B cell (primary cell): ENCODE data around the gene WDR4. TPM values are rescaled to one million over a fixed set of nuclear protein-coding genes. Genes with fewer than 3 reads are reported as not detected.

ENCODE experiments used
- ATAC-seq: fragments of 200-7000 bp; cut with Tn5 transposase; one replicate; pipeline ENCODE4 v1.10.0; 2021; ENCODE audit warnings: low read depth, mild to moderate bottlenecking, moderate number of reproducible peaks, moderate library complexity
- CTCF ChIA-PET: fragments of 350-600 bp; sonication (Branson Sonifier 250); formaldehyde crosslinking; loops from one replicate; lab custom pipeline; 2021; ENCODE audit warnings: antibody characterized with exemption, inconsistent platforms; lab: Charles Lee
- POLR2A ChIA-PET: fragments of 350-600 bp; sonication (Branson Sonifier 250); formaldehyde crosslinking; loops from one replicate; lab custom pipeline; 2021; ENCODE audit warnings: antibody characterized with exemption; lab: Charles Lee
- DNase-seq: peaks from one replicate; pipeline ENCODE4 v3.0.0; 2013
- H2AFZ ChIP-seq: 2 replicates; pipeline ENCODE4 v1.6.1; 2012; ENCODE audit warnings: mild to moderate bottlenecking, low read depth, low read length; ENCODE audit not compliant: insufficient read depth, poor library complexity, severe bottlenecking
- H3K27ac ChIP-seq, 2 donors: 1 replicate in 1 of 2; 2 replicates in 1 of 2; pipeline ENCODE4 v1.5.1; 2012 to 2013; ENCODE audit warnings: low read length in 2 of 2, mild to moderate bottlenecking in 2 of 2, moderate library complexity in 1 of 2
- H3K27me3 ChIP-seq, 4 experiments: fragments of 200-600 bp in 1 of 4; sonication (generic) in 1 of 4; replicated peaks in 1 of 4; 1 replicate in 2 of 4; 2 replicates in 2 of 4; pipeline versions ENCODE4 v1.6.1 to v1.7.0; 2013 to 2016; ENCODE audit warnings: low read length in 3 of 4, mild to moderate bottlenecking in 2 of 4, mixed read lengths in 1 of 4, moderate library complexity in 1 of 4; ENCODE audit not compliant: insufficient read depth in 4 of 4, control insufficient read depth in 3 of 4; ENCODE audit errors: control extremely low read depth in 1 of 4
- H3K36me3 ChIP-seq, 2 experiments: replicated peaks in 1 of 2; 1 replicate in 1 of 2; 2 replicates in 1 of 2; pipeline versions ENCODE4 v1.6.1 to v1.7.1; 2013; ENCODE audit warnings: low read length in 1 of 2; ENCODE audit not compliant: insufficient read depth in 2 of 2, control insufficient read depth in 1 of 2; ENCODE audit errors: control extremely low read depth in 1 of 2, extremely low read depth in 1 of 2
- H3K4me1 ChIP-seq, 2 donors: fragments of 200-600 bp in 1 of 2; sonication (generic) in 1 of 2; 1 replicate in 1 of 2; 2 replicates in 1 of 2; pipeline versions ENCODE4 v1.5.1 to v1.6.1; 2013 to 2017; ENCODE audit warnings: low read length in 2 of 2; ENCODE audit not compliant: control insufficient read depth in 2 of 2, insufficient read depth in 2 of 2
- H3K4me2 ChIP-seq: replicated peaks from 2 replicates; pipeline ENCODE3; 2012; ENCODE audit warnings: mild to moderate bottlenecking, low read depth, low read length; ENCODE audit not compliant: poor library complexity, severe bottlenecking
- H3K4me3 ChIP-seq, 5 experiments: fragments of 200-600 bp in 1 of 5; sonication (generic) in 1 of 5; 1 replicate in 3 of 5; 2 replicates in 2 of 5; pipeline versions ENCODE4 v1.5.1 to v1.7.0; 2011 to 2016; ENCODE audit warnings: low read length in 4 of 5, mild to moderate bottlenecking in 4 of 5, low read depth in 2 of 5, control low read depth in 1 of 5, moderate library complexity in 1 of 5; ENCODE audit not compliant: insufficient read depth in 1 of 5; ENCODE audit errors: control extremely low read depth in 1 of 5, extremely low read depth in 1 of 5
- H3K79me2 ChIP-seq: fragments of 200-600 bp; sonication (generic); one replicate; pipeline ENCODE4 v1.6.0; 2016; ENCODE audit warnings: low read length; ENCODE audit not compliant: control insufficient read depth, insufficient read depth
- H3K9ac ChIP-seq: fragments of 200-600 bp; sonication (generic); 2 replicates; pipeline ENCODE4 v1.6.1; 2017; ENCODE audit warnings: mild to moderate bottlenecking, low read length, moderate library complexity
- H3K9me3 ChIP-seq, 3 donors: one replicate each; pipeline versions ENCODE4 v1.6.1 to v1.7.1; 2013; ENCODE audit warnings: low read length in 2 of 3; ENCODE audit not compliant: control insufficient read depth in 2 of 3, insufficient read depth in 1 of 3; ENCODE audit errors: control extremely low read depth in 1 of 3
- H4K20me1 ChIP-seq: 2 replicates; pipeline ENCODE4 v1.6.0; 2012; ENCODE audit warnings: mild to moderate bottlenecking, low read length; ENCODE audit not compliant: insufficient read depth, control insufficient read depth, poor library complexity, severe bottlenecking
- H3K27ac Mint-ChIP-seq: one replicate; pipeline ENCODE4 v1.8.0; 2021; ENCODE audit warnings: mixed read lengths
- H3K27me3 Mint-ChIP-seq: one replicate; pipeline ENCODE4 v1.8.0; 2021; ENCODE audit warnings: mixed read lengths
- H3K4me1 Mint-ChIP-seq: one replicate; pipeline ENCODE4 v1.8.0; 2021; ENCODE audit warnings: mixed read lengths
- H3K4me3 Mint-ChIP-seq: one replicate; pipeline ENCODE4 v1.8.0; 2021; ENCODE audit warnings: mixed read lengths
- H3K9me3 Mint-ChIP-seq: one replicate; pipeline ENCODE4 v1.8.0; 2022; ENCODE audit warnings: mixed read lengths; ENCODE audit not compliant: insufficient read depth
- CTCF ChIP-seq: fragments of 200-600 bp; IDR thresholded peaks from one replicate; pipeline ENCODE4 v1.8.0; 2022; ENCODE audit warnings: antibody characterized with exemption, mild to moderate bottlenecking
- EZH2 ChIP-seq: IDR thresholded peaks from 2 replicates; pipeline ENCODE4 v1.6.1; 2012; ENCODE audit warnings: borderline replicate concordance, low read depth, mild to moderate bottlenecking, moderate library complexity, low read length; ENCODE audit not compliant: insufficient read depth, poor library complexity, severe bottlenecking
- WGBS: methylation state at CpG from one replicate; pipeline ENCODE4 v1.1.5; 2013; ENCODE audit warnings: missing lambda C conversion rate; ENCODE audit not compliant: insufficient coverage; 5-methylcytosine and 5-hydroxymethylcytosine counted together
- intact Hi-C: fragments of 100-400 bp; cut with micrococcal nuclease; formaldehyde crosslinking; loops from one replicate; pipeline ENCODE4 v1.10.0; 2022
- polyA plus RNA-seq: library from polyadenylated mRNA; depleted of rRNA; stranded (reverse); fragments of >200 nt; gene quantifications from 2 replicates; pipeline ENCODE4 v1.2.3, GENCODE V29; 2012
- total RNA-seq, 2 donors: library from RNA; stranded (reverse); fragments of 120-200 nt in 1 of 2; gene quantifications; 1 replicate in 1 of 2; 2 replicates in 1 of 2; pipeline versions ENCODE4 v1.2.3 to v1.2.4, GENCODE V29; 2013 to 2022

Gene WDR4
- total and polyA plus RNA-seq, 2 donors (not counting 1 experiment from before 2014, with no cell fraction given), result 17.7 to 40.1 TPM

- Mint-ChIP-seq H3K4me1 (no peaks in the 10 kb centered on the region), H3K9me3 (no peaks in the 10 kb centered on the region), H3K27me3 (peaks cover 14% of the 10 kb centered on the region), H3K27ac (no peak overlapping the region), H3K4me3 (no peak overlapping the region)
- intact Hi-C loops, result loop anchor here (5.0 to 10.0 kb wide), 2 partner anchors 85 to 228 kb away; no protein-coding TSS in a partner anchor
- H3K79me2 ChIP-seq, result no peaks in the 10 kb centered on the region
- POLR2A ChIA-PET, result no interaction called here
- H2AFZ ChIP-seq, result no peak overlapping the region
- no peak overlapping the region for H3K4me3 ChIP-seq
- H3K27me3 ChIP-seq, result peaks cover 0 to 3% (median 1%) of the 10 kb centered on the region in 4 experiments
- DNase-seq (no peak), ATAC-seq (no peak)
- H4K20me1 ChIP-seq, result no peaks in the 10 kb centered on the region
- H3K4me2 ChIP-seq, result no peak overlapping the region
- TF ChIP-seq EZH2, result no peak
- no peak for TF ChIP-seq CTCF
- CTCF ChIA-PET, result interaction anchor here (7.2 kb wide), 1 partner anchor 228 kb away, joined by 74 read pairs; no protein-coding TSS in a partner anchor
- H3K27ac ChIP-seq, result no peak overlapping the region
- no peaks in the 10 kb centered on the region for H3K4me1 ChIP-seq
- WGBS, result 95% methylated on average over 5 of the region's 7 CpGs
- H3K36me3 ChIP-seq, result no peaks in the 10 kb centered on the region
- no peak overlapping the region for H3K9ac ChIP-seq
- H3K9me3 ChIP-seq, result peaks cover 0 to 8% (median 2%) of the 10 kb centered on the region in 3 donors
These were observed 59.3 kb downstream of the WDR4 start for GRCh38 chr21:42819861-42820615.

GRCh38 chr21:42818328-42818749, 61.0 kb downstream of the WDR4 start:
- ChIA-PET CTCF (interaction anchor here (0.8 to 7.2 kb wide), 7 partner anchors 9 to 351 kb away, joined by 3 to 74 read pairs (median 3); no protein-coding TSS in a partner anchor), POLR2A (no interaction called here)
- Histone ChIP-seq H3K36me3 (no peaks in the 10 kb centered on the region), H3K4me3 (no peak overlapping the region), H3K27ac (no peak overlapping the region), H4K20me1 (no peaks in the 10 kb centered on the region), H2AFZ (no peak overlapping the region), H3K79me2 (no peaks in the 10 kb centered on the region), H3K4me2 (no peak overlapping the region), H3K4me1 (no peaks in the 10 kb centered on the region), H3K27me3 (peaks cover 0 to 3% (median 1%) of the 10 kb centered on the region in 4 experiments), H3K9ac (no peak overlapping the region), H3K9me3 (peaks cover 0 to 12% (median 2%) of the 10 kb centered on the region in 3 donors)
- DNase-seq, result peak; percentile 70
- no CpG with 5 or more reads among the region's 2 CpGs for WGBS
- Mint-ChIP-seq H3K27me3 (peaks cover 11% of the 10 kb centered on the region), H3K9me3 (no peaks in the 10 kb centered on the region), H3K4me1 (no peaks in the 10 kb centered on the region), H3K4me3 (no peak overlapping the region), H3K27ac (no peak overlapping the region)
- ATAC-seq, result peak; percentile 69
- intact Hi-C loops, result loop anchor here (1.0 to 10.0 kb wide), 3 partner anchors 84 to 226 kb away; no protein-coding TSS in a partner anchor
- peak; percentile 85 for TF ChIP-seq CTCF
- no peak for TF ChIP-seq EZH2
